ENCODE results near the gene CTNND2. TPM values are rescaled to one million over a fixed set of nuclear protein-coding genes. Genes with fewer than 3 reads are reported as not detected.

CTNND2 gene
- total and polyA plus RNA-seq, 2 donors (not counting 1 experiment from before 2014, with no cell fraction given) = not detected

- no peak overlapping the region for H3K4me3 Mint-ChIP-seq
- H3K79me2 ChIP-seq (ENCODE audit: control insufficient read depth, insufficient read depth, low read length) = no peaks in the 10 kb centered on the region
- H3K27ac Mint-ChIP-seq = no peak overlapping the region
- no peak overlapping the region for H3K4me3 ChIP-seq (ENCODE audit: control extremely low read depth in 1 of 5, extremely low read depth in 1 of 5, insufficient read depth in 1 of 5, low read depth in 2 of 5, low read length in 4 of 5)
- no peaks in the 10 kb centered on the region for H3K27me3 Mint-ChIP-seq
- POLR2A ChIA-PET = no interaction called here
- CTCF ChIA-PET = no interaction called here
- intact Hi-C loops (cut with micrococcal nuclease) = no loop called here
- TF ChIP-seq EZH2 (IDR thresholded peaks at IDR 0.05; ENCODE audit: borderline replicate concordance, insufficient read depth, low read depth, low read length, poor library complexity, severe bottlenecking) (no peak), CTCF (IDR thresholded peaks at IDR 0.05) (no peak)
- H3K4me1 ChIP-seq (ENCODE audit: control insufficient read depth in 2 of 2, insufficient read depth in 2 of 2, low read length in 2 of 2) = no peaks in the 10 kb centered on the region
- no peak overlapping the region for H3K9ac ChIP-seq (ENCODE audit: low read length)
- no peaks in the 10 kb centered on the region for H3K27me3 ChIP-seq (replicated peaks in 1 of 4; ENCODE audit: control extremely low read depth in 1 of 4, control insufficient read depth in 3 of 4, insufficient read depth in 4 of 4, low read length in 3 of 4)
- ATAC-seq (ENCODE audit: low read depth) (no peak), DNase-seq (no peak)
- H3K36me3 ChIP-seq (replicated peaks in 1 of 2; ENCODE audit: control extremely low read depth in 1 of 2, control insufficient read depth in 1 of 2, extremely low read depth in 1 of 2, insufficient read depth in 2 of 2, low read length in 1 of 2) = no peaks in the 10 kb centered on the region
- H3K27ac ChIP-seq (ENCODE audit: low read length in 2 of 2) = no peak overlapping the region
- H3K4me2 ChIP-seq (replicated peaks; ENCODE audit: low read depth, low read length, poor library complexity, severe bottlenecking) = no peak overlapping the region
- H3K9me3 ChIP-seq (ENCODE audit: control extremely low read depth in 1 of 3, control insufficient read depth in 2 of 3, insufficient read depth in 1 of 3, low read length in 2 of 3) = no peaks in the 10 kb centered on the region
- no peaks in the 10 kb centered on the region for H4K20me1 ChIP-seq (ENCODE audit: control insufficient read depth, insufficient read depth, low read length, poor library complexity, severe bottlenecking)
- peaks cover 3% of the 10 kb centered on the region for H3K9me3 Mint-ChIP-seq (ENCODE audit: insufficient read depth)
- no CpG with 5 or more reads among the region's 3 CpGs for WGBS (ENCODE audit: insufficient coverage)
- H3K4me1 Mint-ChIP-seq = no peaks in the 10 kb centered on the region
- no peak overlapping the region for H2AFZ ChIP-seq (ENCODE audit: insufficient read depth, low read depth, low read length, poor library complexity, severe bottlenecking)
Measured at GRCh38 chr5:11809407-11809806, 94.8 kb downstream of the CTNND2 start.

GRCh38 chr5:11803436-11803835, 100.8 kb downstream of the CTNND2 start:
- Histone ChIP-seq H3K9me3 (ENCODE audit: control extremely low read depth in 1 of 3, control insufficient read depth in 2 of 3, insufficient read depth in 1 of 3, low read length in 2 of 3) (no peaks in the 10 kb centered on the region), H3K79me2 (ENCODE audit: control insufficient read depth, insufficient read depth, low read length) (no peaks in the 10 kb centered on the region), H3K36me3 (replicated peaks in 1 of 2; ENCODE audit: control extremely low read depth in 1 of 2, control insufficient read depth in 1 of 2, extremely low read depth in 1 of 2, insufficient read depth in 2 of 2, low read length in 1 of 2) (no peaks in the 10 kb centered on the region), H2AFZ (ENCODE audit: insufficient read depth, low read depth, low read length, poor library complexity, severe bottlenecking) (no peak overlapping the region), H3K9ac (ENCODE audit: low read length) (no peak overlapping the region), H3K4me2 (replicated peaks; ENCODE audit: low read depth, low read length, poor library complexity, severe bottlenecking) (no peak overlapping the region), H3K27me3 (replicated peaks in 1 of 4; ENCODE audit: control extremely low read depth in 1 of 4, control insufficient read depth in 3 of 4, insufficient read depth in 4 of 4, low read length in 3 of 4) (no peaks in the 10 kb centered on the region), H3K4me3 (ENCODE audit: control extremely low read depth in 1 of 5, extremely low read depth in 1 of 5, insufficient read depth in 1 of 5, low read depth in 2 of 5, low read length in 4 of 5) (no peak overlapping the region), H3K27ac (ENCODE audit: low read length in 2 of 2) (no peak overlapping the region), H3K4me1 (ENCODE audit: control insufficient read depth in 2 of 2, insufficient read depth in 2 of 2, low read length in 2 of 2) (no peaks in the 10 kb centered on the region), H4K20me1 (ENCODE audit: control insufficient read depth, insufficient read depth, low read length, poor library complexity, severe bottlenecking) (no peaks in the 10 kb centered on the region)
- CTCF ChIA-PET = no interaction called here
- Mint-ChIP-seq H3K4me1 (no peaks in the 10 kb centered on the region), H3K27ac (no peak overlapping the region), H3K4me3 (no peak overlapping the region), H3K9me3 (ENCODE audit: insufficient read depth) (no peaks in the 10 kb centered on the region), H3K27me3 (no peaks in the 10 kb centered on the region)
- TF ChIP-seq EZH2 (IDR thresholded peaks at IDR 0.05; ENCODE audit: borderline replicate concordance, insufficient read depth, low read depth, low read length, poor library complexity, severe bottlenecking) = no peak
- TF ChIP-seq CTCF (IDR thresholded peaks at IDR 0.05) = no peak
- WGBS (ENCODE audit: insufficient coverage) = 66% methylated on average over 5 of the region's 7 CpGs
- intact Hi-C loops (cut with micrococcal nuclease) = no loop called here
- no peak for DNase-seq
- POLR2A ChIA-PET = no interaction called here
- ATAC-seq (ENCODE audit: low read depth) = no peak
